OCI-LY7 (cell line): Measurements from ENCODE around the gene NXPE1.

ENCODE experiments used
- EZH2phosphoT487 ChIP-seq: fragments of 200-600 bp; sonication (generic); IDR thresholded peaks from 2 replicates; pipeline ENCODE4 v1.6.1; 2018; ENCODE audit warnings: low read depth, borderline replicate concordance, mild to moderate bottlenecking, mixed run types, antibody characterized with exemption, low read length, moderate library complexity, mixed read lengths
- TF ChIP-seq, protein P1 (sequence below): fragments of 200-600 bp; sonication (generic); conservative IDR thresholded peaks from 2 replicates; pipeline ENCODE4 v1.5.1; 2014; ENCODE audit warnings: mild to moderate bottlenecking, antibody characterized with exemption, low read length, moderate library complexity, mixed read lengths

DNA sequence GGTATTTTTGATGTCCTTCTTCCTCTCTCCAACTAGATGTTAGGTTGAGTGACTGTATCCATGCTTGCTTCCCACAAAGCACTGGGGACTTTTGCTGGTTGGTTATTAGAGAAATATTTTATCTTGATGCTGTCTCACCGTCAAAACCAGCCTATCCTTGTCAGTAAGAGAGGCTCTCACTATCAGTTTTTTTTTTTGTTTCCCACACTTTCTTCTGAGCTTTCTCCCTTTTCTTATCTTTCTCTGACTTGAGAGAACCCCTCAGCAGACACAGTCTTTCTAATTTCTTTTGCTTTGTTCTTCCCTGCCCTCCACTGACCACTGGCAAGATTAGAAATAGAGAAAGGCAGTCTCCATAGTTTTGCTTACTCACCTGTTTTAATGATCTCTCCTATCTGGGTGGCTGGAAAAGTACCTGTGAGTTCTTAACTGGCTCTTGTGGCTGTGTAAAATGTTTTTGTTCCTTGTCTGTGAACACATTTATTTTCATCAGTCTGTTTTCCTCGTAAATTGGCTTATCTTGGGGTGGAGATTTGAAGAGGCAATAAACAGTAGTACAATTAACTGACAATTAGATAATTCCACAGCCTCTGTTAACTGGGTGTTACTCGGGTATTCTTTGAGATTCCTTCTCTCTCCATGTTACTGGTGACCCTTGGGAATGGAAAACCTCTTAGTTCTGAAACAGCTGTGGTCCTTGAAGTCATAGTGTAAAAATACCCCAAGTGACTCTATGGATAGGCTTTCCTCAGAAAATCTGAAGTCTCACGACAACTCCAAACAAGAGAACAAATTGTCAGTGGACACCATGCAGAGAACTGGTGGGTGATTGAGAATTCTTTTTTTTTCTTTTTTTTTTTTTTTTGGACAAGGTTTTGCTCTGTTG is at the start of gene NXPE1:
- TF ChIP-seq, protein P1, sequence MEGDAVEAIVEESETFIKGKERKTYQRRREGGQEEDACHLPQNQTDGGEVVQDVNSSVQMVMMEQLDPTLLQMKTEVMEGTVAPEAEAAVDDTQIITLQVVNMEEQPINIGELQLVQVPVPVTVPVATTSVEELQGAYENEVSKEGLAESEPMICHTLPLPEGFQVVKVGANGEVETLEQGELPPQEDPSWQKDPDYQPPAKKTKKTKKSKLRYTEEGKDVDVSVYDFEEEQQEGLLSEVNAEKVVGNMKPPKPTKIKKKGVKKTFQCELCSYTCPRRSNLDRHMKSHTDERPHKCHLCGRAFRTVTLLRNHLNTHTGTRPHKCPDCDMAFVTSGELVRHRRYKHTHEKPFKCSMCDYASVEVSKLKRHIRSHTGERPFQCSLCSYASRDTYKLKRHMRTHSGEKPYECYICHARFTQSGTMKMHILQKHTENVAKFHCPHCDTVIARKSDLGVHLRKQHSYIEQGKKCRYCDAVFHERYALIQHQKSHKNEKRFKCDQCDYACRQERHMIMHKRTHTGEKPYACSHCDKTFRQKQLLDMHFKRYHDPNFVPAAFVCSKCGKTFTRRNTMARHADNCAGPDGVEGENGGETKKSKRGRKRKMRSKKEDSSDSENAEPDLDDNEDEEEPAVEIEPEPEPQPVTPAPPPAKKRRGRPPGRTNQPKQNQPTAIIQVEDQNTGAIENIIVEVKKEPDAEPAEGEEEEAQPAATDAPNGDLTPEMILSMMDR, result no peak
- no peak for TF ChIP-seq EZH2phosphoT487
